GM06990 (cell line): ENCODE results near the gene MRPL43.
"Not testable (repeated sequence)": the region's sequence is repeated elsewhere in the genome, so short reads cannot be mapped to it uniquely, and the experiment has no call there.

Experiments
- DNase-seq: peaks from one replicate; pipeline ENCODE4 v3.0.0-alpha.2; 2011; ENCODE audit not compliant: insufficient read length; ENCODE audit errors: extremely low read depth
- H3K27me3 ChIP-seq: replicated peaks from 2 replicates; pipeline ENCODE4 v1.6.0; 2011; ENCODE audit warnings: low read length; ENCODE audit not compliant: control insufficient read depth, insufficient read depth
- H3K36me3 ChIP-seq: 2 replicates; pipeline ENCODE4 v1.5.1; 2011; ENCODE audit warnings: low read length; ENCODE audit not compliant: control insufficient read depth, insufficient read depth
- H3K4me3 ChIP-seq: replicated peaks from 2 replicates; pipeline ENCODE4 v1.5.1; 2011; ENCODE audit warnings: low read depth, mild to moderate bottlenecking, control low read depth, low read length
- CTCF ChIP-seq: IDR thresholded peaks from 2 replicates; pipeline ENCODE4 v1.5.1; 2011; ENCODE audit warnings: low read length, control low read depth, mild to moderate bottlenecking, inconsistent platforms; ENCODE audit not compliant: insufficient read depth, poor library complexity, severe bottlenecking

MRPL43 gene

DNA sequence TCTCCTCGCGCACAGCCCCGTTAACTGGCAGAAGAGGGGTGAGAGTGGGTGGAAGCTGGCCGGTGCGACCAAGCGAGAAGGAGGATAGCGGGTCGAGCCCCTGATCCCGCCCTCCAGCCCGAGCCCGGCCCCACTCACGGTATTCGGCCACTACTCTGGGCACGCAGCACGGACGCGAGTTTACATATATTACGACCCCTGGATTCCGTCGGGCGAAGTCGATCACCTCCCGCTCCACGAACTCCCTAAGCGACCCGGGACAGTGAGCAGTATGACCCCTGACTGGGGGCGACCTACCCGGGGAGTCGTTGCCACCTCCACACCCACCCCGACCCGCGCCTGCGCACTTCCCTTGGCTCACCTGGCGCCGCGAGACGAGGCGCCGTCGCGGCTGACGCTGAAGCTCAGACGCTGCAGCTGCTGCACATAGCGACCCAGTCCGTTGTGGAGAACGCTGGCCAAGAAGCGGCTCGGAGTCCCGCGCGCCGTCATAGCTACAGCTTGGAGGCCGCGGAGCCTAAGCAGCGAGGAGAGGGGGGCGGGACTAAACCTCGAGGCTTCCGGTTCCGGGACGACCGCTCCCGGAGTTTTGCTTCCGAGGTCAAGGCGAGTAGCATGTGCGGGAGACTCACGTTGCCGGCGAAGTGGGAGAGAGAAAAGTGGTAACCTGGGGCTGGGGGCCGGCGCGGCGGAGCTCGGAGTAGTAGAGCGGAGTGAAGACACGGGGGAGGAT lies at the start of gene MRPL43, which contains the start of gene TWNK:
MRPL43 (minus strand) TSS at position 546 of the 733 bp plus-strand sequence; CDS start at position 492, 54 bp downstream.
TWNK (plus strand) TSS at position 592 of the 733 bp plus-strand sequence. CDS start 668 bp downstream, outside the sequence.
- H3K36me3 ChIP-seq: peaks cover 17% of the 10 kb centered on the region
- no peaks in the 10 kb centered on the region for H3K27me3 ChIP-seq
- DNase-seq: peak; percentile 82
- no peak for TF ChIP-seq CTCF
- H3K4me3 ChIP-seq: peak within 1 kb of the TSS; percentile 98

DNA sequence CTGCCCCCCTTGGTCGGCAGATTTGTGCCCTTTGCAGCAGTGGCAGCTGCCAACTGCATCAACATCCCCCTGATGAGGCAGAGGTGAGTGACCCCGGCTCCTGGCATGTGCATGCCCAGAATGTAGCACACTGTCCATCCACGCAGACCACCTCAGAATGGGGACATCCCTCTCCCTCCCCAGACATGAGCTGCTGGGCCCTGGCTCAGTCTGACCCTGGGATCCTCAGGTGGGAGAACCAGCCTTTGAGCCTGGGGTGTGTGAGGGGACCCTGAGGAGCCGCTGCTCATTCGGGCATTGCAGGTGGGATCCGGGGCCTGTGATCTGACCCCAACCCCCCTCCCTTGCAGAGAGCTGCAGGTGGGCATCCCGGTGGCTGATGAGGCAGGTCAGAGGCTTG lies 49.4 kb upstream of the MRPL43 start:
- DNase-seq: no peak
- Histone ChIP-seq H3K36me3 (no peaks in the 10 kb centered on the region), H3K27me3 (no peaks in the 10 kb centered on the region)

GRCh38 chr10:101035916-101036702 lies 48.8 kb upstream of the MRPL43 start:
- no peaks in the 10 kb centered on the region for H3K36me3 ChIP-seq
- no peak for TF ChIP-seq CTCF
- no peak for DNase-seq
- H3K4me3 ChIP-seq: no peak overlapping the region
- no peaks in the 10 kb centered on the region; the same call in 1 of the 2 replicates for H3K27me3 ChIP-seq

More for the DNA sequence above, 49.4 kb upstream of the MRPL43 start:
- TF ChIP-seq CTCF: no peak
- no peak overlapping the region for H3K4me3 ChIP-seq

DNA sequence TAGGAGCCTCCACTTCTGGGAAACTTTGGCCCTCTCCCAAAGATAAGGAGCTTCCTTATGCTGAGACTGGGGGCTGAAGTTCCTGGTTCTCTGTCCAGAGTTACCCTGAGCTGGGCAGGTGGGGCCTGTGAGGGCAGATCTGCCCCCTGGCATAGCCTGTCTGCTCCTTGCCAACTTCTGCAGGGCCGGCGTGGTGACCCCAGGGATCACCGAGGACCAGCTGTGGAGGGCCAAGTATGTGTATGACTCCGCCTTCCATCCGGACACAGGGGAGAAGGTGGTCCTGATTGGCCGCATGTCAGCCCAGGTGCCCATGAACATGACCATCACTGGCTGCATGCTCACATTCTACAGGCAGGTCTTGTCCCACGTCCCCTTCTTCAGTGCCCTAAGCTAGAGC lies 48.0 kb upstream of the MRPL43 start:
- Histone ChIP-seq H3K36me3 (no peaks in the 10 kb centered on the region), H3K27me3 (no peaks in the 10 kb centered on the region; the same call in 1 of the 2 replicates), H3K4me3 (no peak overlapping the region)
- no peak for DNase-seq
- no peak for TF ChIP-seq CTCF

DNA sequence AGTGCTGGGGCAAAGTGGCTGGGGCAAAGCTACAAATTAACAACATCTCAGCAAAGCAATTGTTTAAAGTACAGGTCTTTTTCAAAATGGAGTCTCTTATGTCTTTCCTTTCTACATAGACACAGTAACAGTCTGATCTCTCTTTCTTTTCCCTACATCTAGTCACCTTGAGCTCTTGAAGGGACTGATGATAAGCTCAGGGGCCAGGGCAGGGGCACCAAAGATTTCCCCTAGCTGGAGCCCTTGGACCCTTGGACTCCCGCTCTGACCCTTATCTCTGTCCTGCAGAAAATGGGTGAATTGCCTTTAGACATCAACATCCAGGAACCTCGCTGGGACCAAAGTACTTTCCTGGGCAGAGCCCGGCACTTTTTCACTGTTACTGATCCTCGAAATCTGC lies 47.1 kb upstream of the MRPL43 start:
- not testable (repeated sequence) for H3K36me3 ChIP-seq, H3K27me3 ChIP-seq, H3K4me3 ChIP-seq, DNase-seq

GRCh38 chr10:101033276-101033675 lies 46.0 kb upstream of the MRPL43 start:
- Histone ChIP-seq H3K27me3 (no peaks in the 10 kb centered on the region; the same call in 1 of the 2 replicates), H3K4me3 (no peak overlapping the region), H3K36me3 (no peaks in the 10 kb centered on the region)
- no peak for TF ChIP-seq CTCF
- no peak for DNase-seq
